Measurements from ENCODE around the gene UNC13A. TPM values are rescaled to one million over a fixed set of nuclear protein-coding genes. Genes with fewer than 3 reads are reported as not detected.

Gene UNC13A
- total RNA-seq, 1 donor from 2014 or later, result 0.41 TPM

DNA sequence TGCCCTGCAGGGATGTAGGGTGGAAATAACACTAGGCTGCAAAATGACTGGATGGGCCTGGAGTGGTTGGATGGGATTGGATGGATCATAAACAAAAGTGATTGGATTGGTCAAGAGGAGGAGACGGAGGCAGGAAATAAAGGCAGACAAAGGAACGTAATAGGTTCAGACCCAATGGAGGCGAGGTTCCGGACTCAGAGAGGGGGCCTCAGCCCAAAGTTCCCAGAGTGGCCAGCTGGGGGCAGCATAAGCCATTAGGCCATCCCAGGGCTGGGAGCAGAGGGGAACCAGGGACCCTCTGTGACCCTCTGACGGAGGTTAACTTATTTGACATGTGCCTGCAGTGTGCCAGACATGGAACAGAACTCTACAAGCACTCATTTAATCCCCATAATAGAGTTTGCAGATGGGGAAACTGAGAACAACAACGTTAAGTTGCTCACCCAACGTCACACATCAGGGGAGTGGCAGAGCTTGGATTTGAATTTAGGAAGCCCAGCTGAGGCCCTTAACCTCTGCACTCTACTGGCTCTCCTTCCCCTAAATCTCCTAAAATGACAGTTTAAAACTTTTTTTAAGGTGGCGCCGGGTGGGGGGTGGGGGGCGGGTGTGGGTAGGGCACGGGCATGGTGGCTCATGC, 15.8 kb upstream of the UNC13A start:
- TF ChIP-seq, protein P1, sequence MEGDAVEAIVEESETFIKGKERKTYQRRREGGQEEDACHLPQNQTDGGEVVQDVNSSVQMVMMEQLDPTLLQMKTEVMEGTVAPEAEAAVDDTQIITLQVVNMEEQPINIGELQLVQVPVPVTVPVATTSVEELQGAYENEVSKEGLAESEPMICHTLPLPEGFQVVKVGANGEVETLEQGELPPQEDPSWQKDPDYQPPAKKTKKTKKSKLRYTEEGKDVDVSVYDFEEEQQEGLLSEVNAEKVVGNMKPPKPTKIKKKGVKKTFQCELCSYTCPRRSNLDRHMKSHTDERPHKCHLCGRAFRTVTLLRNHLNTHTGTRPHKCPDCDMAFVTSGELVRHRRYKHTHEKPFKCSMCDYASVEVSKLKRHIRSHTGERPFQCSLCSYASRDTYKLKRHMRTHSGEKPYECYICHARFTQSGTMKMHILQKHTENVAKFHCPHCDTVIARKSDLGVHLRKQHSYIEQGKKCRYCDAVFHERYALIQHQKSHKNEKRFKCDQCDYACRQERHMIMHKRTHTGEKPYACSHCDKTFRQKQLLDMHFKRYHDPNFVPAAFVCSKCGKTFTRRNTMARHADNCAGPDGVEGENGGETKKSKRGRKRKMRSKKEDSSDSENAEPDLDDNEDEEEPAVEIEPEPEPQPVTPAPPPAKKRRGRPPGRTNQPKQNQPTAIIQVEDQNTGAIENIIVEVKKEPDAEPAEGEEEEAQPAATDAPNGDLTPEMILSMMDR (IDR thresholded peaks at IDR 0.05), result peak; percentile 91
- H3K36me3 ChIP-seq, result no peaks in the 10 kb centered on the region
- H3K27ac ChIP-seq, result no peak overlapping the region
- H3K9me3 ChIP-seq, result no peaks in the 10 kb centered on the region
- H3K27me3 ChIP-seq, result no peaks in the 10 kb centered on the region
- no peaks in the 10 kb centered on the region for H3K4me1 ChIP-seq
- intact Hi-C loops (cut with DNase I), result loop anchor here (10.0 kb wide), 1 partner anchor 71 kb away; no protein-coding TSS in a partner anchor
- no peak overlapping the region for H3K4me3 ChIP-seq
- ATAC-seq (peak; percentile 92), DNase-seq (peak; percentile 74)

DNA sequence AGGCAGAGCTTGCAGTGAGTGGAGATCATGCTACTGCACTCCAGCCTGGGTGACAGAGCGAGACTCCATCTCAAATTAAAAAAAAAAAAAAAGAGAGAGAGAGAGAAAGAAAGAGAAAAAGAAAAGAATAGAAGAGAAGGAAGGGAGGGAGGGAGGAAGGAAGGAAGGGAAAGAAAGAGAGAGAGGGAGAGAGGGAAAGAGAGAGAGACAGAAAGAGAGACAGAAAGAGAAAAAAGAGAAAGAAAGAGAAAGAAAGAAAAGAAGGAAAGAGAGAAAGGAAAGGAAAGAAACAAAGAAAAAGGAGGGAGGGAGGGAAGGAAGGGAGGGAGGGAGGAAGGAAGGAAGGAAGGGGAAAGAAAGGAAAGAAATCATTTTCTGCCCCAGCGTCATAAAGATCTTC, 7.0 kb upstream of the UNC13A start:
- ATAC-seq (no peak), DNase-seq (no peak)
- Histone ChIP-seq H3K27ac (no peak overlapping the region), H3K4me1 (no peaks in the 10 kb centered on the region), H3K4me3 (no peak overlapping the region), H3K36me3 (no peaks in the 10 kb centered on the region), H3K27me3 (peaks cover 25% of the 10 kb centered on the region), H3K9me3 (no peaks in the 10 kb centered on the region)
- intact Hi-C loops (cut with DNase I), result no loop called here
- TF ChIP-seq, protein P1 (IDR thresholded peaks at IDR 0.05), result no peak

DNA sequence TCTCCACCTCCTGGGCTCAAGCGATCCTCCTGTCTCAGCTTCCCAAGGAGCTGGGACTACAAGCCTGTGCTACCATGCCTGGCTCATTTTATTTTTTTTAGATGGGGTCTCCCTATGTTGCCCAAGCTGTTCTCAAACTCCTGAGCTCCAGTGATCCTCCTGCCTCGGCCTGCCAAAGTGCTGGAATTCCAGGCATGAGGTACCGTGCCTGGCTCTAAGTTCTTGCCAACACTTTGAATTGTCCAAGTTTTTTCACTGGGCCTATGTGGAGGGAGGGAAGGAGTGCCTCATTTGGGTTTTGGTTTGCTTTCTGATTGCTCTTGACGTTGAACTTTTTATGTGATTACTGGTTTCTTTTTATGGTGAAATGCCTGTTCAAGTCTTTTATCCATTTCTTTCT, 4.4 kb upstream of the UNC13A start:
- Histone ChIP-seq H3K4me3 (no peak overlapping the region), H3K36me3 (no peaks in the 10 kb centered on the region), H3K4me1 (peaks cover 5% of the 10 kb centered on the region), H3K9me3 (no peaks in the 10 kb centered on the region), H3K27me3 (peaks cover 42% of the 10 kb centered on the region), H3K27ac (no peak overlapping the region)
- ATAC-seq, result no peak
- intact Hi-C loops (cut with DNase I), result no loop called here
- TF ChIP-seq, protein P1 (IDR thresholded peaks at IDR 0.05), result no peak
- no peak for DNase-seq

DNA sequence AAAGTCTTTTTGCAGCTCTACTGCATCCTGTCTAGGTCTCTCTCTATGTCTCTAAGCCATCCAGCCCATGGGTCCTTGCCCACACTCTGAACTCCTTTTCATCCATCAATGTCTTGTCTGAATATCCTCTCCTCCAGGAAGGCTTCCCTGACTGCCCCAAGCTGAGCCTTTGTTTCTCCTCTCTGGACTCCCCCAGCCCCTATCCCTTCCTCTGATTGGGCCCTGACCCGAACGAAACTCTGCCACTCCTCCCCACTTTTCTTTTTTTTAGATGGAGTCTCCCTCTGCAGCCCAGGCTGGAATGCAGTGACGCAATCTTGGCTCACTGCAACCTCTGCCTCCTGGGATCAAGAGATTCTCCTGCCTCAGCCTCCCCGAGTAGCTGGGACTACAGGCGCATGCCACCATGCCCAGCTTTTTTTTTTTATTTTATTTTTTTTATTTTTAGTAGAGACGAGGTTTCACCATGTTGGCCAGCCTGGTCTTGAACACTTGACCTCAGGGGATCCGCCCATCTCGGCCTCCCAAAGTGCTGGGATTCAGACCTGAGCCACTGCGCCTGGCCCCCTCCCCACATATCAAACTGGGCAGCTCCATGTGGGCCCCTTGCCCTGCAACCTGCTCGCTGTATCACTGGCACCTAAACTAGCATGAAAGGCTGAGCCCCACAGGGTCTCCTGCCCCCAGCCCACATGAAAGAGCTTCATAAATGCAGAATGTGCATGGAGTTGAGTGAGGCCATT, 870 bp upstream of the UNC13A start:
- no peak for DNase-seq
- Histone ChIP-seq H3K9me3 (no peaks in the 10 kb centered on the region), H3K27ac (no peak overlapping the region), H3K4me1 (peaks cover 15% of the 10 kb centered on the region), H3K36me3 (no peaks in the 10 kb centered on the region), H3K4me3 (no peak overlapping the region), H3K27me3 (peaks cover 43% of the 10 kb centered on the region)
- TF ChIP-seq, protein P1 (IDR thresholded peaks at IDR 0.05), result no peak
- no peak for ATAC-seq
- intact Hi-C loops (cut with DNase I), result no loop called here

DNA sequence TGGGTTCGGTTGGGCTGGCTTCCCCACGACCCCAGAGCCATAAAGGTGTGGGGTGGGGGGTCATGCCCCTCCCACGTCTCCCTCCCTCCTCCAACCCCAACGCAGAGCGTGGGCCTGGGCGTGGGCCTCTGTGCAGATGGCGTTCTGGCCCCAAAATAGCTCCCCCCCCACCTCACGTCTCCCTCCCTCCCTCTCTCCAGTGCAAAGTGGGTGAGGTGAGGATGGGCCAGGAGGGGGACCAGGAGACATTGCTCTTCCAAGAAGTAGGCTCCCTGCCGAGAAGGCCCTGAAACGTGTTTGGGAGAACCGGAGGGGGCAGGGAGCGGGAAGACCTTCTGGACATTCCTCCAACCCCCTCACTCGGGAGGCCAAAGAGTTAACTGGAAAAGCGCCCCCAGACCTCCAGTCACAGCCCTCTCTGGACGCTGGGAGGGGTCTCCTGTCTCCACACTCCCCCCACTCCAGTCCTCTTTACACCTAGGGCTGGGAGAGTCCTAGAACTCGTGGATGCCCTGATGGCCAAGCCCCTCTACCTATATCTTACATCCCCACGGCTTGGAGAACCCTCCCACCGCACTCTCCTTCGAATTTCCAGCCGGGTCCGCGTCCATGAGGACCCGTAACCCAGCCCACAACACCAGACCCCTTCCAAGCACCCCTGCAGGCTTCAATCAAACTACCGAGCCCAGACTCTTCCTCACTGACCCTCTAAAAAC, 855 bp downstream of the UNC13A start:
- Histone ChIP-seq H3K36me3 (no peaks in the 10 kb centered on the region), H3K27ac (no peak overlapping the region), H3K9me3 (no peaks in the 10 kb centered on the region), H3K27me3 (peaks cover 36% of the 10 kb centered on the region), H3K4me1 (peaks cover 15% of the 10 kb centered on the region), H3K4me3 (no peak overlapping the region)
- TF ChIP-seq, protein P1 (IDR thresholded peaks at IDR 0.05), result no peak
- intact Hi-C loops (cut with DNase I), result no loop called here
- ATAC-seq (no peak), DNase-seq (no peak)

Measured in upper lobe of right lung (tissue), 1 donor.